CD4-positive, alpha-beta T cell treated with Interleukin-6 at 100 ng/mL for 8 hours (primary cell): ENCODE results near the gene ALK.

Experiments used
- DNase-seq: peaks from one replicate; pipeline ENCODE4 v3.0.0-alpha.2; 2020; ENCODE audit warnings: mixed read lengths, low spot score

The ALK gene

DNA sequence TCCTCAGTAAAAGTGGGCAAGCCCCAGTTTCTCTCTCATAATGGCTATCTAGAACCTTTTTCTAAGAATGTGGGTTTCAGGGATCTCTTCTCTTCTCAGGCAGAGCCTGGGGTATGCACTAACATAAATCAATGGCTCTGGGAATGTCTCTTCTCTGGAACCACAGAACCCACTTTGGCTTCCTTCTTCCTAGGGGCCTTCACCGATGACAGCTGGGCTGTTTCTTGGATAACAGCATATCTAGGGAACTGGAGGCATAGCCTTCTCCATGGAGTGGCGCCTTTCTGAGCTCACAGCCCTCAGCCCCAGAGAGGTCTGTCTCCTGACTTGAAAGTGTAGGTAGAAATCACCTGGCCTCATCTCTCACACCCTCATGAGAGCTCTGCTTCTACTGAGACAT is 558.3 kb downstream of the ALK start:
- no peak for DNase-seq

GRCh38 chr2:29361231-29361630 is 560.2 kb downstream of the ALK start:
- DNase-seq: no peak

DNA sequence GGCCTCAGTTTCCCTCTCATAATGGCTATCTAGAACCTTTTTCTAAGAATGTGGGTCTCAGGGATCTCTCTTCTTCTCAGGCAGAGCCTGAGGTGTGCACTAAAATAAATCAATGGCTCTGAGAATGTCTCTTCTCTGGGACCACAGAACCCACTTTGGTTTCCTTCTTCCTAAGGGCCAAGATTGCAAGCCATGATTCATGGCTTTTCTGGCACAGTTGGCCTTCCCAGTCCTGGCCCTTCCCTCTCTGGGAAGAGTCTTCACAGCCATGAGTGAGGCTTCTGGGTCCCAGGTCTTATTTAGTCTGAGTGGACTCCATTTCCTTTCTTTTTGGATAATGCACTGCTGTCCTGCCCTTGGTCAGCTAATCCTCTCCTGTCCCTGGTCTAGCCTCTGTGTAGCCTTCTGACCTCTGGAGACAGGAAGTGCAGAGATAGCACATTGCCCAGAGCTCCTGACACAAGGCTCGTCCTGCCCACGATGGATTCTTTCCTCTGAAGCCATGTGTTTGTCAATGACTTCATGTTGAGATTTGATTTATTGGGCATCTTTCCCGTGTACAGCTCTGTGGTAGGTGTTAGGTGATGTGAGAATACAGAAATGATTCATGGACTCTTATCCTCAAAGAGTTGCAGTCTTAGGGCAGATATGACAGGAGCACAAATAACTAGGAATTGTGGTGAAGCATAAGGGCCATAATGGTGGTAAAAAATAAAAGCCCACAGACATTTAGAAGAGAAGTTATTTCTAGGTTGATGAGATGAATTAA is 561.2 kb downstream of the ALK start:
- no peak for DNase-seq

DNA sequence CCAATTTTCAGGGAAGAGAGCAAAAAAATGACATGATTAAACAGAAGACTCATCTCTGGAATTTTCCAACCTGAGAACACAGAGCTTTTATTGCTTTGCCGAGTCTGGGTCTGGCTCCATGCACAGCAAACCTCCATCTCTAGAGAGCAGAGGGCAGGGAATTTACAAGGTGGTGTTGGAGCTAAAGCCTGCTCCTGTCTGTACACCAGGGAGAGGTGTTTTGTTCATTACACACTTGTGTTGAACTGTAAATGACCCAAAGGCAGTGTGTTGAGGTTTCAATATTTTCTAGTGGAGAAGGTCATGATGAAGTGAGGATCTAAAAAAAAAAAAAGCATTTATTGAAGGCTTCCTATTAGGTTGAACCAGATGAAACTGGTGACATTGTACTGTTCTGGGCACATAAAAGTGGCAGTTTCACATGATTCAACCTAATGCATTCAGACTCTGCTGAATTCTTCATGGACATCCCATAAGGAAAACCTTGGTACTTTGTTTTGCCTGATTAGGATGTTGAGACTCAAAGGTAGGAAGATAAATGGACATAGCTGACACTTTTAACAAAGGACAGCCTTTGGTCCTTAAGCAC is 567.9 kb downstream of the ALK start:
- no peak for DNase-seq

DNA sequence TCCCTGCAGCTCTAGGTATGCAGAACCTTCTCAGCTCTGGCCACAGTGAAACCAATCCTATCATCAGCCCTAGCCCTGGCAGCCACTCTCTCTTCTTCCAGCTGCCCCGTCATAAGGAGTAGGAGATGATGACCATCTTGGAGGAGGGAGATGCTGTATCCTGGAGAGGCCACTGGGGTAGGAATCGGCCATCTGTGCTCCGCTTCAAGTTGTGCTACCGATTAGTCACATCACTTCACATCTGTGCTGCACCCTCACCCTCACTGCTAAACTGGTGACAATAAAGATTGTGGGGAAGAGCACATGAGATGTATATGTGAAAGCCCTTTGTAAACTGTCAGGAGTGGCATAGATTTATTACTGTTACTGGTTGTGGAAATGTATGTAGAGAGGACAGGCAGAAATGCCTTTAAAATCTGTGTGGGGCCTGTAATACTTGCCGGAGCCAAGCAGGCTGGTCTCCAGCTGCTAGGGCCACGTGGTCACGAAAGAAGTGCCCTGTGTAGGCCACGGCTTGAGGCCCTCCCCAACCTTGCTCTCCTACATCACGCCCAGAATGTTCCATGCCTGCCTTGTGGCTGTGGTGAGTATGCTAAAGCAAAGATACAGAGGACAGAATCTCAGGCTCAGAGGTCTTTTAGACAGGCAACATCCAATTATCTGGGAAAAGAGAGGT is 569.3 kb downstream of the ALK start:
- no peak for DNase-seq

- DNase-seq: no peak
These were observed 570.1 kb downstream of the ALK start for GRCh38 chr2:29351248-29351647.

DNA sequence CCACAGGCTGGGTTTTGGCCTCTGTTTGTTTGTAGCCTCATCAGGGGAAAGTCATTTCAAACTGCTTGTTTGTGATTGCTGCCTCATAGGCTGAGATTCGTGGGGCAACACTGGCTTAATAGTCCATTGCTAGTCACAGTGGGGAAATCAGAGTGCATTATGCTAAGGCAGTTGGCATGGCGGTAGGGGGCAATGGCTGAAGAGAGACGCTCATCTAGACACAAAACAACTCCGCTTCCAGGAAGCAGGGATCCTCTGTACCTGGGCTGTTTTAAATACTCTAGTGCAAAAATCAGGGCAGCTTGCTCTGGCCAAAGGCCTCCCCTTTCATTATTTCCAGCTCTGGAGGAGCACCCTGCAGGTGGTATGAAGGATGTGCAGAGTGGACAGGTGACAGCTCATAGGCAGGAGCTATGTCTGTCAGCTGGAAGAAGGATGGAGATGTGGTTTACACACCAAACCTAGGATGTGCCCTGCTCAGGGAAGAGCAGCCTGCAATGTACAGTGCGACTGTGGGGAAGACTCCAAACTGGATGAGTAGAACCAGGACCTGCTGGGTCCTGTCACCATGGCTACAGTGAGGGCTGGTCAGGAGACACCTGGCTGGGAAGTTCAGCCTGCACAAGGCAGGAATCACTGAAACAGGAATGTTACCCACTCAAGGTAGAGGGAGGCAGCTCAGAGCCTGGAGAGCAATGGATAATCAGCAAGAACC is 571.9 kb downstream of the ALK start:
- no peak for DNase-seq

GRCh38 chr2:29347774-29348461 is 573.5 kb downstream of the ALK start:
- no peak for DNase-seq

DNA sequence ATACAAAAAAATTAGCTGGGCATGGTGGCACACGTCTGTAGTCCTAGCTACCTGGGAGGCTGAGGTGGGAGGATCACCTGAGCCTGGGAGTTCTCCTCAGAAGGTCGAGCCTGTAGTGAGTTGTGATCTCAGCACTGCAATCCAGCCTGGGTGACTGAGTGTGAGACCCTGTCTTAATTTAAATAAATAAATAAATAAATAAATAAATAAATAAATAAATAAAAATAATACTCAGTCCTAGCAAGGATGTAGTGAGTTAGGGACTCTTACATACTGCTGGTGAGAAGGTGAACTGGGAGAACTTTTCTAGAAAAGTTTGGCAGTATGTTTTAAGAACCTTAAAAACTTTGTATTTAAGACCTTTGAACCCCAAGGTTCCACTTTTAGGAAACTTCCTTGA is 576.1 kb downstream of the ALK start:
- DNase-seq: no peak

DNA sequence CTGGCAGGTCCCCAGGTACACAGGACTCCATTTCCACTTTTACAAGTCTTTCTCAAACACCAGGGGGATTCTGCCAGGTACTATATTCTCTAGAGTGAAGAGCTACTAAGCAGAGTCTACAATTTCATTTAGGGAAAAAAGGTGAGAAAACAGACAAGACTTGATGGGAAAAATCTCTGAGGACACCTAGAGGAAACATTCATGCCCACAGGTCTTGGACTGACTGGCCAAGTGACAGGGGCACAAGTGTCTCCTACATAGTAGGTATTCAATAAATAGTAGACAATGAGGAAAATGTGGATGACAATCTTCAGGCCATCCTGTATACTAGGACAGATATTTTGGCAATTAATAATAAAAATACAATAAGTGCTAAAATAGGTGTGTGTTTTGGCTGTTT is 577.6 kb downstream of the ALK start:
- DNase-seq: no peak

- DNase-seq: no peak
These were observed 584.8 kb downstream of the ALK start for GRCh38 chr2:29336341-29337241.

- DNase-seq: no peak
These were observed 586.0 kb downstream of the ALK start for GRCh38 chr2:29335396-29335795.

DNA sequence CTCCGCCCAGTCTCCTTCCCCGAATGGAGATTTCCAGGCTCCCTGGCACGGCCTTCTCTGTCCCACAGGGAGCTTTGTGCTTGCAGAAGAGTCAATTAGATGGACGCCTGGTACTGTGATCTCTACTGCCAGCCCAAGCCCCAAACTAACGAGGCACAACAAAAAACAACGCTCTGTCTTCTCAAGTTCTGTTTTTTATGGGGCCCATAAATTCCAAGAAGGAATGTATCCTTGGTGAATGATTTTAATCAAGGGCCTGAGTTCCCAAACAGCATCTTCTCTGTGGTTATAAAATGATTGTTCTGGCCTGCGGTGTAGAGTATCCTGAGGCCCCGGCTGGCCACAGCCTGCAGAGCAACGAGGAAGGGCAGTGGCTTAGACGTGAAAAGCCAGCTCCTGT is 586.7 kb downstream of the ALK start:
- no peak for DNase-seq

DNA sequence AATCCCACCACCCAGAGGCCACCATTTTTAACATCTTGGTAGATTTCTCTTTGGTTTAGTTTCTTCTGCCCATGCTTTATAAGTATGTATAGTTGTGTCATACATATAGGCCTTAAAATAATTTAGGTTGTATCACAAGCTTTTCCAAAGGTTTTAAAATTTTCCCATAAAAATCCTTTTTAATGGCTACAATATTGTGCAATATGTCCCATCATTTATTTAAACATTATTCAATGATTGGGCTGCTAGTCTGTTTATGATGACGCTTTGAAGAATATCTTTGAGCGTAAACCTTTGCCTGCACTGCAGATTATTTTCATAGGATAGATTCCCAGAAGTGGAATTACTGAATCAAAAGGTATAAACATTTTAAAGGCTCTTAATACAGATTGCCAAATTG is 588.8 kb downstream of the ALK start:
- no peak for DNase-seq

- DNase-seq: no peak
These were observed 591.5 kb downstream of the ALK start for GRCh38 chr2:29329899-29330298.

DNA sequence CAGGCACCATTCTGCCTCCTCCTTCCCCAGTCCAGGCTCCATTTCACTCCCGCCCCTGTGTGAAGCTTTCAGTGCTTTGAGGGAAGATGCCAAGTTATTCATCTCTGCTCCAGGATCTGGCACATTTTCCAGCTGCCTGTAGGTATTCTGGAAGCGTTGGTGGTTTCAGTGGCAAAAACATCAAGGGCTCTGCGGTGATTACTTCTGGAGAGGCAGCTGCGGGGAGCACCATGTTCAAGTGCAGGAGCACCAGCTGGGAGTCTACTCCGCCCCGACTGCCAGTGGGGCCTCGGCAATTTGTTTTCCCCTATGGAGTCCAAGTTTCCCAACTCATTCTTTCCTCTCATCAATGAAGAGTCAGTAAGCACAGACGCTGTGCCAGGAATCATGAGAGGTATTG is 594.5 kb downstream of the ALK start:
- DNase-seq: no peak

GRCh38 chr2:29325544-29325943 is 595.8 kb downstream of the ALK start:
- no peak for DNase-seq

- DNase-seq: no peak
These were observed 597.4 kb downstream of the ALK start for GRCh38 chr2:29323961-29324360.

DNA sequence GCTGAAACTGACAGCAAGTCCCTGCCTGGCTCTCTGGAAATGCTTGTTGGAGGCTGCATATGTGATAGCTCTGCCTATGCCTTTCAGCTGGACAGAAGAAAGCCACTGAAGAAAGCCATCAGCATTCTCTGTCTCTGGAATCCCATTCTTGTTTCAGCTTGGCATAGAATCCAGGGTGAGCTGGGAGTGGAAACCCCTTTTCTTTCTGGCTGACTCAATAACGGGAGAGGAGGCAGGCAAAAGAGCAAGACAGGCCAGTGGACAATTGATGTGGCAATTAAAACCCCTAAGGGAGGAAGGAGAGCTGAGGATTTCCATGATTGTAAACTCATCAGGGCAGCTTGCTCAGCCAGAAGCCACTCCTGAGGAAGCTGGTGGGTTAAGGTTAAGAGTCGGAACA is 598.1 kb downstream of the ALK start:
- no peak for DNase-seq

DNA sequence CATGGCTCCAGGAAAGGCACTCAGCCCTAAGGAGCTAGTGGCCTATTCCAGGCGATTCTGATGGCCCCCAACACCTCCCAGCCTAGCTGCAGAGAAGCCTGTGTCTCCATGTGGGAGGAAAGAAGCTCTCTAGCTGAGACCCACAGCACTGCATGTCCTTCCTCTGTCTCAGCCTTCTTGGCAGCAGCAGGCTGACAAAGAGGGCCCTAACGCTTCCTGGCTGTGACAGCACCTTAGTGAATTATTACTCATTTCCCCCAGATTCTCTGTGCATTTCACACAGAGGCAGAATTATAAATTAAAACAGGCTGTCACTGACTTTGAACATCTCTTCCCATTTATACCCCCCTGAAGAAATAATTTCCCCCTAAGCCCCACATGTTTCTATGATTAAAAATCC is 599.4 kb downstream of the ALK start:
- DNase-seq: no peak

GRCh38 chr2:29317801-29318485 is 603.4 kb downstream of the ALK start:
- no peak for DNase-seq
